ENCODE data around the gene LSM14B. TPM values are rescaled to one million over a fixed set of nuclear protein-coding genes. Genes with fewer than 3 reads are reported as not detected.

The LSM14B gene
- total RNA-seq, 1 experiment from 2014 or later = 51.8 TPM

GRCh38 chr20:62103508-62104233, 18.6 kb upstream of the LSM14B start:
- Histone ChIP-seq H3K27ac (ENCODE audit: low read length) (no peak overlapping the region), H4K20me1 (ENCODE audit: low read length) (no peaks in the 10 kb centered on the region), H3K9ac (ENCODE audit: low read length) (no peak overlapping the region), H3K27me3 (ENCODE audit: low read length) (peaks cover 5% of the 10 kb centered on the region; the same call in 1 of the 2 replicates), H3K4me3 (ENCODE audit: low read length) (no peak overlapping the region), H3K4me1 (ENCODE audit: insufficient read depth, low read length) (no peaks in the 10 kb centered on the region), H3K36me3 (ENCODE audit: low read depth, low read length) (no peaks in the 10 kb centered on the region), H3K9me3 (ENCODE audit: low read length) (peaks cover 2% of the 10 kb centered on the region; the same call in 1 of the 2 replicates), H3K4me2 (ENCODE audit: low read length) (no peak overlapping the region), H3K79me2 (ENCODE audit: low read length) (no peaks in the 10 kb centered on the region), H2AFZ (ENCODE audit: low read length) (no peak overlapping the region), H3K9me2 (replicated peaks; ENCODE audit: low read length) (no peaks in the 10 kb centered on the region), H3F3A (ENCODE audit: low read length, unreplicated experiment) (no peaks in the 10 kb centered on the region)
- DNase-seq (no peak), ATAC-seq (no peak)
- intact Hi-C loops (cut with micrococcal nuclease) = no loop called here
- no peak for TF ChIP-seq EZH2phosphoT487 (IDR thresholded peaks at IDR 0.05; ENCODE audit: borderline replicate concordance, low read length)
- TF ChIP-seq EZH2 (IDR thresholded peaks at IDR 0.05; ENCODE audit: low read length, unreplicated experiment) = no peak
- TF ChIP-seq CTCF (conservative IDR thresholded peaks at IDR 0.05; ENCODE audit: low read depth, low read length) = no peak
- ChIA-PET CTCF (no interaction called here), POLR2A (ENCODE audit: unreplicated experiment) (no interaction called here)
- BruUV-seq (replicated peaks) = no TSS peak

GRCh38 chr20:62104234-62104789, 18.0 kb upstream of the LSM14B start:
- no peaks in the 10 kb centered on the region for H3K4me1 ChIP-seq (ENCODE audit: insufficient read depth, low read length)
- H3K27ac ChIP-seq (ENCODE audit: low read length) = no peak overlapping the region
- POLR2A ChIA-PET (ENCODE audit: unreplicated experiment) = no interaction called here
- H3K9ac ChIP-seq (ENCODE audit: low read length) = no peak overlapping the region
- DNase-seq (no peak), ATAC-seq (no peak)
- CTCF ChIA-PET = no interaction called here
- peaks cover 5% of the 10 kb centered on the region; the same call in 1 of the 2 replicates for H3K27me3 ChIP-seq (ENCODE audit: low read length)
- H3F3A ChIP-seq (ENCODE audit: low read length, unreplicated experiment) = no peaks in the 10 kb centered on the region
- H3K36me3 ChIP-seq (ENCODE audit: low read depth, low read length) = no peaks in the 10 kb centered on the region
- H3K79me2 ChIP-seq (ENCODE audit: low read length) = no peaks in the 10 kb centered on the region
- TF ChIP-seq EZH2phosphoT487 (IDR thresholded peaks at IDR 0.05; ENCODE audit: borderline replicate concordance, low read length) (no peak), CTCF (conservative IDR thresholded peaks at IDR 0.05; ENCODE audit: low read depth, low read length) (no peak), EZH2 (IDR thresholded peaks at IDR 0.05; ENCODE audit: low read length, unreplicated experiment) (no peak)
- no peak overlapping the region for H3K4me3 ChIP-seq (ENCODE audit: low read length)
- no peaks in the 10 kb centered on the region for H3K9me2 ChIP-seq (replicated peaks; ENCODE audit: low read length)
- no peak overlapping the region for H2AFZ ChIP-seq (ENCODE audit: low read length)
- intact Hi-C loops (cut with micrococcal nuclease) = no loop called here
- peaks cover 8% of the 10 kb centered on the region for H3K9me3 ChIP-seq (ENCODE audit: low read length)
- no peak overlapping the region for H3K4me2 ChIP-seq (ENCODE audit: low read length)
- no TSS peak for BruUV-seq (replicated peaks)
- no peaks in the 10 kb centered on the region for H4K20me1 ChIP-seq (ENCODE audit: low read length)

- CTCF ChIA-PET = no interaction called here
- Histone ChIP-seq H3K9me3 (ENCODE audit: low read length) (peaks cover 11% of the 10 kb centered on the region), H3K4me3 (ENCODE audit: low read length) (no peak overlapping the region), H2AFZ (ENCODE audit: low read length) (no peak overlapping the region), H3K9me2 (replicated peaks; ENCODE audit: low read length) (no peaks in the 10 kb centered on the region), H3K27ac (ENCODE audit: low read length) (no peak overlapping the region), H3K27me3 (ENCODE audit: low read length) (peaks cover 5% of the 10 kb centered on the region; the same call in 1 of the 2 replicates), H3K36me3 (ENCODE audit: low read depth, low read length) (no peaks in the 10 kb centered on the region), H3K4me1 (ENCODE audit: insufficient read depth, low read length) (no peaks in the 10 kb centered on the region), H4K20me1 (ENCODE audit: low read length) (no peaks in the 10 kb centered on the region), H3K4me2 (ENCODE audit: low read length) (no peak overlapping the region), H3F3A (ENCODE audit: low read length, unreplicated experiment) (no peaks in the 10 kb centered on the region), H3K9ac (ENCODE audit: low read length) (no peak overlapping the region), H3K79me2 (ENCODE audit: low read length) (no peaks in the 10 kb centered on the region)
- DNase-seq (peak; percentile 37), ATAC-seq (peak; percentile 87)
- TF ChIP-seq EZH2 (IDR thresholded peaks at IDR 0.05; ENCODE audit: low read length, unreplicated experiment) (no peak), EZH2phosphoT487 (IDR thresholded peaks at IDR 0.05; ENCODE audit: borderline replicate concordance, low read length) (no peak), CTCF (conservative IDR thresholded peaks at IDR 0.05; ENCODE audit: low read depth, low read length) (no peak)
- POLR2A ChIA-PET (ENCODE audit: unreplicated experiment) = no interaction called here
- BruUV-seq (replicated peaks) = no TSS peak
- intact Hi-C loops (cut with micrococcal nuclease) = no loop called here
These were observed 17.4 kb upstream of the LSM14B start for GRCh38 chr20:62104791-62105345.
